ENCODE measurements around the gene NRBP1.

- no peak for TF ChIP-seq EZH2phosphoT487 (conservative IDR thresholded peaks at IDR 0.05; ENCODE audit: low read length)
- TF ChIP-seq, protein P1, sequence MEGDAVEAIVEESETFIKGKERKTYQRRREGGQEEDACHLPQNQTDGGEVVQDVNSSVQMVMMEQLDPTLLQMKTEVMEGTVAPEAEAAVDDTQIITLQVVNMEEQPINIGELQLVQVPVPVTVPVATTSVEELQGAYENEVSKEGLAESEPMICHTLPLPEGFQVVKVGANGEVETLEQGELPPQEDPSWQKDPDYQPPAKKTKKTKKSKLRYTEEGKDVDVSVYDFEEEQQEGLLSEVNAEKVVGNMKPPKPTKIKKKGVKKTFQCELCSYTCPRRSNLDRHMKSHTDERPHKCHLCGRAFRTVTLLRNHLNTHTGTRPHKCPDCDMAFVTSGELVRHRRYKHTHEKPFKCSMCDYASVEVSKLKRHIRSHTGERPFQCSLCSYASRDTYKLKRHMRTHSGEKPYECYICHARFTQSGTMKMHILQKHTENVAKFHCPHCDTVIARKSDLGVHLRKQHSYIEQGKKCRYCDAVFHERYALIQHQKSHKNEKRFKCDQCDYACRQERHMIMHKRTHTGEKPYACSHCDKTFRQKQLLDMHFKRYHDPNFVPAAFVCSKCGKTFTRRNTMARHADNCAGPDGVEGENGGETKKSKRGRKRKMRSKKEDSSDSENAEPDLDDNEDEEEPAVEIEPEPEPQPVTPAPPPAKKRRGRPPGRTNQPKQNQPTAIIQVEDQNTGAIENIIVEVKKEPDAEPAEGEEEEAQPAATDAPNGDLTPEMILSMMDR (IDR thresholded peaks at IDR 0.05; ENCODE audit: insufficient read depth, low read length, poor library complexity, severe bottlenecking): no peak
These were observed 15.8 kb upstream of the NRBP1 start for GRCh38 chr2:27412419-27413152.

All from SU-DHL-6 (cell line).